GM19099 (cell line): ENCODE results near the gene MYH11.

Experiments used
- POLR2A ChIP-seq: IDR thresholded peaks from 3 replicates; pipeline ENCODE4 v1.6.1; 2011; ENCODE audit warnings: low read depth; ENCODE audit not compliant: insufficient read length; ENCODE audit errors: extremely low read depth

The MYH11 gene

GRCh38 chr16:15714393-15715172 is 142.2 kb downstream of the MYH11 start:
- no peak for TF ChIP-seq POLR2A

- TF ChIP-seq POLR2A, result no peak
Measured at GRCh38 chr16:15708997-15709396, 147.8 kb downstream of the MYH11 start.

GRCh38 chr16:15708096-15708495 is 148.7 kb downstream of the MYH11 start:
- TF ChIP-seq POLR2A, result no peak

- TF ChIP-seq POLR2A, result no peak
Measured at GRCh38 chr16:15707332-15707731, 149.5 kb downstream of the MYH11 start.

GRCh38 chr16:15705064-15705565 is 151.7 kb downstream of the MYH11 start:
- TF ChIP-seq POLR2A, result no peak

- TF ChIP-seq POLR2A, result no peak
Measured at GRCh38 chr16:15704545-15704987, 152.3 kb downstream of the MYH11 start.

- TF ChIP-seq POLR2A, result no peak
Measured at GRCh38 chr16:15703029-15703736, 153.6 kb downstream of the MYH11 start.

GRCh38 chr16:15701975-15702970 is 154.6 kb downstream of the MYH11 start:
- TF ChIP-seq POLR2A, result no peak

- TF ChIP-seq POLR2A, result no peak
Measured at GRCh38 chr16:15701367-15701766, 155.5 kb downstream of the MYH11 start.

GRCh38 chr16:15699819-15700218 is 157.0 kb downstream of the MYH11 start:
- TF ChIP-seq POLR2A, result no peak

GRCh38 chr16:15694499-15694898 is 162.3 kb downstream of the MYH11 start:
- TF ChIP-seq POLR2A, result no peak

GRCh38 chr16:15691046-15691445 is 165.8 kb downstream of the MYH11 start:
- no peak for TF ChIP-seq POLR2A

- no peak for TF ChIP-seq POLR2A
Measured at GRCh38 chr16:15690296-15690695, 166.5 kb downstream of the MYH11 start.

GRCh38 chr16:15689290-15689689 is 167.5 kb downstream of the MYH11 start:
- TF ChIP-seq POLR2A, result no peak

GRCh38 chr16:15686287-15686686 is 170.5 kb downstream of the MYH11 start:
- TF ChIP-seq POLR2A, result no peak
